OCI-LY1 (cell line): ENCODE results near the gene TNFRSF12A.
A peak's percentile ranks its signal among the peaks of the same experiment; 100 is the strongest.

Experiments
- H2AFZ ChIP-seq: fragments of 200-600 bp; sonication (generic), shearing (Covaris generic); 2 replicates; pipeline ENCODE4 v1.6.0; 2014; ENCODE audit warnings: antibody characterized with exemption, mild to moderate bottlenecking, low read length
- H3F3A ChIP-seq: fragments of 200-600 bp; sonication (generic), shearing (Covaris generic); 2 replicates; pipeline ENCODE4 v1.6.0; 2014; ENCODE audit warnings: mild to moderate bottlenecking, antibody characterized with exemption, low read length, moderate library complexity; ENCODE audit not compliant: insufficient read depth
- H3K27ac ChIP-seq: fragments of 200-600 bp; sonication (generic); 2 replicates; pipeline ENCODE4 v1.5.1; 2014; ENCODE audit warnings: low read length, mixed run types, mild to moderate bottlenecking, low read depth; ENCODE audit not compliant: poor library complexity, severe bottlenecking
- H3K27me3 ChIP-seq: fragments of 200-600 bp; sonication (generic); 2 replicates; pipeline ENCODE4 v1.6.0; 2014; ENCODE audit warnings: antibody characterized with exemption, mild to moderate bottlenecking, low read length, moderate library complexity; ENCODE audit not compliant: insufficient read depth
- H3K36me3 ChIP-seq: fragments of 200-600 bp; sonication (generic); 2 replicates; pipeline ENCODE4 v1.6.1; 2014; ENCODE audit warnings: mild to moderate bottlenecking, antibody characterized with exemption, low read length, moderate library complexity, mixed read lengths; ENCODE audit not compliant: insufficient read depth
- H3K4me1 ChIP-seq: fragments of 200-600 bp; sonication (generic); 2 replicates; pipeline ENCODE4 v1.5.1; 2014; ENCODE audit warnings: mild to moderate bottlenecking, low read length, moderate library complexity; ENCODE audit not compliant: insufficient read depth, severe bottlenecking
- H3K4me2 ChIP-seq: fragments of 200-600 bp; sonication (generic), shearing (Covaris generic); 2 replicates; pipeline ENCODE4 v1.6.1; 2014; ENCODE audit warnings: low read length
- H3K4me3 ChIP-seq: fragments of 200-600 bp; sonication (generic); 2 replicates; pipeline ENCODE4 v1.5.1; 2014; ENCODE audit warnings: low read length, low read depth, mild to moderate bottlenecking, mixed read lengths; ENCODE audit not compliant: poor library complexity, severe bottlenecking
- H3K79me2 ChIP-seq: fragments of 200-600 bp; shearing (Covaris generic); 2 replicates; pipeline ENCODE4 v1.6.1; 2016; ENCODE audit warnings: mixed run types, low read length, mixed read lengths; ENCODE audit not compliant: insufficient read depth
- H3K9ac ChIP-seq: fragments of 200-600 bp; sonication (generic), shearing (Covaris generic); 2 replicates; pipeline ENCODE4 v1.6.1; 2014; ENCODE audit warnings: mild to moderate bottlenecking, low read length, mixed read lengths
- H3K9me2 ChIP-seq: fragments of 200-600 bp; sonication (generic), shearing (Covaris generic); 2 replicates; pipeline ENCODE4 v1.6.1; 2014; ENCODE audit warnings: low read depth, mild to moderate bottlenecking, low read length, mixed read lengths
- H3K9me3 ChIP-seq: fragments of 200-600 bp; shearing (Covaris generic); 2 replicates; pipeline ENCODE4 v1.6.1; 2014; ENCODE audit warnings: low read length, mixed read lengths
- H4K20me1 ChIP-seq: fragments of 200-600 bp; sonication (generic), shearing (Covaris generic); 2 replicates; pipeline ENCODE4 v1.6.0; 2016; ENCODE audit warnings: mild to moderate bottlenecking, low read length; ENCODE audit not compliant: insufficient read depth
- CTCF ChIP-seq: fragments of 200-600 bp; sonication (generic), shearing (Covaris generic); IDR thresholded peaks from 2 replicates; pipeline ENCODE4 v1.5.1; 2017; ENCODE audit warnings: mild to moderate bottlenecking, antibody characterized with exemption, low read length, moderate library complexity, mixed read lengths
- EZH2 ChIP-seq: fragments of 200-600 bp; sonication (generic), shearing (Covaris generic); IDR thresholded peaks from 2 replicates; pipeline ENCODE4 v1.8.0; 2017; ENCODE audit warnings: borderline replicate concordance, mixed run types, mild to moderate bottlenecking, antibody characterized with exemption, low read length, moderate library complexity, mixed read lengths

TNFRSF12A gene

GRCh38 chr16:3059723-3060242 is 39.6 kb downstream of the TNFRSF12A start:
- H4K20me1 ChIP-seq = no peaks in the 10 kb centered on the region
- H3K4me1 ChIP-seq = peaks cover 20% of the 10 kb centered on the region
- H3K9me3 ChIP-seq = no peaks in the 10 kb centered on the region
- H3K79me2 ChIP-seq = no peaks in the 10 kb centered on the region
- no peaks in the 10 kb centered on the region for H3K36me3 ChIP-seq
- H3K27ac ChIP-seq = no peak overlapping the region
- peak overlapping the region; percentile 89; the same call in 1 of the 2 replicates for H3K9ac ChIP-seq
- H3F3A ChIP-seq = no peaks in the 10 kb centered on the region
- TF ChIP-seq EZH2 (no peak), CTCF (no peak)
- peak overlapping the region; percentile 90 for H3K4me2 ChIP-seq
- H3K4me3 ChIP-seq = peak overlapping the region; percentile 90
- H3K9me2 ChIP-seq = no peaks in the 10 kb centered on the region
- no peaks in the 10 kb centered on the region; the same call in 1 of the 2 replicates for H3K27me3 ChIP-seq
- H2AFZ ChIP-seq = no peak overlapping the region; the same call in 1 of the 2 replicates

GRCh38 chr16:3060339-3061127 is 40.4 kb downstream of the TNFRSF12A start:
- Histone ChIP-seq H3K27me3 (no peaks in the 10 kb centered on the region; the same call in 1 of the 2 replicates), H3K36me3 (no peaks in the 10 kb centered on the region), H3K9me3 (no peaks in the 10 kb centered on the region), H3K4me2 (no peak overlapping the region), H3K9me2 (no peaks in the 10 kb centered on the region), H3K79me2 (no peaks in the 10 kb centered on the region), H3K4me1 (peaks cover 12% of the 10 kb centered on the region), H2AFZ (no peak overlapping the region), H3K9ac (no peak overlapping the region), H3K4me3 (no peak overlapping the region), H3F3A (no peaks in the 10 kb centered on the region), H3K27ac (no peak overlapping the region), H4K20me1 (no peaks in the 10 kb centered on the region)
- no peak for TF ChIP-seq EZH2
- no peak for TF ChIP-seq CTCF

- no peak overlapping the region for H2AFZ ChIP-seq
- no peak overlapping the region for H3K27ac ChIP-seq
- no peaks in the 10 kb centered on the region for H4K20me1 ChIP-seq
- H3K27me3 ChIP-seq = no peaks in the 10 kb centered on the region; the same call in 1 of the 2 replicates
- H3K9ac ChIP-seq = no peak overlapping the region
- H3K36me3 ChIP-seq = no peaks in the 10 kb centered on the region
- no peak overlapping the region for H3K4me2 ChIP-seq
- H3K9me3 ChIP-seq = no peaks in the 10 kb centered on the region
- no peak for TF ChIP-seq CTCF
- no peak for TF ChIP-seq EZH2
- H3K4me3 ChIP-seq = no peak overlapping the region
- no peaks in the 10 kb centered on the region for H3F3A ChIP-seq
- H3K9me2 ChIP-seq = no peaks in the 10 kb centered on the region
- H3K4me1 ChIP-seq = peaks cover 10% of the 10 kb centered on the region
- H3K79me2 ChIP-seq = no peaks in the 10 kb centered on the region
These were observed 42.4 kb downstream of the TNFRSF12A start for GRCh38 chr16:3062553-3062952.
